NCI-H774 (cell line): Measurements from ENCODE around the gene NDUFB2.
"Not testable (repeated sequence)": the region's sequence is repeated elsewhere in the genome, so short reads cannot be mapped to it uniquely, and the experiment has no call there.

Source experiments
- DNase-seq: peaks from one replicate; lab custom pipeline; 2025; lab: John Stamatoyannopoulos, UW

The NDUFB2 gene

GRCh38 chr7:140734729-140735128, 38.2 kb downstream of the NDUFB2 start:
- no peak for DNase-seq

DNA sequence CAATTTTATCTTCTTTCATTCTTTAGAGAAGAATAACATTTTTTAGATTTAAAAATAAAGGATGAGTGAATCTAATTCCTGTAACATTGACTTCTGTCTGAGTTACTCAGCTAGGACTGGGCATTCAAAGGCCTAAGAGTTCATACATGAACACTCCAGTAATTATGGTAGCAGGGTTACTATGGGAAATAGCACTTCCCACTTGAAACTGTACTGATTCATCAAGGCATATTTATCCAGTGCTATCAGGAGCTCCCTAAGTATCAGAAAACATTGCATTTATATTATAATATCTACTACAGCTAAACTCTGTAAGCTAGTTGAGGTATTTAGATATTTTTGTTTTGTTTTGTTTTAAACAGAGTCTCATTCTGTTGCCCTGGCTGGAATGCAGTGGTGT, 41.8 kb downstream of the NDUFB2 start:
- DNase-seq = no peak

GRCh38 chr7:140743255-140743654, 46.7 kb downstream of the NDUFB2 start:
- not testable (repeated sequence) for DNase-seq

DNA sequence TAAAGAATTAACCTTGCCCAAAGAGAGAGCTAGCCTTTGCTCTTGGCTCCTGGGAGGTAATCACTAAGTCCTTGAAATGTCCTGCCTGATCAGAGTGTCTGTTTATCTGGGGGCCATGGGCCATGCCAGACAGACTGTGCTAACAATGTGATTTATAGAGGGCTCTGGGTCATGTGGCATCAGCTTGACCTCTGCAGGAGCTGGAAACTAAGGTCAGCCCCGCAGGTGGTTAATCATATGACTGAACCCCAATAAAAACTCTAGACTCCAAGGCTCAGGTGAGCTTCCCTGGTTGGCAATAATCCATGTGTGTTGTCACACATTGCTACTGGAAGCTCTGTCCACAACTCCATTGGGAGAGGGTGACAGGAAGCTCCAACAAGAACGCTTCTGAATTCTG, 47.5 kb downstream of the NDUFB2 start:
- DNase-seq = no peak

GRCh38 chr7:140745266-140746058, 49.0 kb downstream of the NDUFB2 start:
- no peak for DNase-seq

DNA sequence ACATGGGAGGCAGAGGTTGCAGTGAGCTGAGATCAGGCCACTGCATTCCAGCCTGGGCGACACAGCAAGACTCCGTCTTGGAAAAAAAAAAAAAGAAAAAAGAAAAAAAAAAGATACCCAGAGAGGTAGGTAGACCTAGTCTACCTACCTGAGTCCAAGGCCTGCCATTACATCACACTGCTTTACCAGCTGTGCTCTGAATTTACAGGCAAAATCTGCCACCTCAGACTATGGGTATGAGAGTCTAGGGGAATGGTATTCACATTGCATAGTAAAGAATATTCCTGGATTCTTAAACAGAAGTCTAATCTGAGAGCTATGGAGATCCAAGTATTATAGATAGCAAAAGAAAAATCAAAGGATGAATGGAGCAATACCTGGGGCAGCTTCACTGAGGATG, 50.2 kb downstream of the NDUFB2 start:
- no peak for DNase-seq

GRCh38 chr7:140752533-140752932, 56.0 kb downstream of the NDUFB2 start:
- no peak for DNase-seq

GRCh38 chr7:140754506-140754905, 58.0 kb downstream of the NDUFB2 start:
- no peak for DNase-seq
